Heart left ventricle (tissue), 16 donors: ENCODE data around the gene LHX4. TPM values are rescaled to one million over a fixed set of nuclear protein-coding genes. Genes with fewer than 3 reads are reported as not detected.

ENCODE experiments used
- ATAC-seq, 4 donors: fragments of 200-7000 bp; cut with Tn5 transposase; one replicate each; pipeline ENCODE4 v1.9.1; 2020 to 2022; ENCODE audit warnings: moderate library complexity in 4 of 4, mild to moderate bottlenecking in 3 of 4, moderate number of reproducible peaks in 1 of 4
- DNase-seq, 5 donors: peaks; one replicate each; pipeline ENCODE4 v3.0.0-alpha.2; 2020
- H3K27ac ChIP-seq, 12 donors: fragments of 200-600 bp; sonication (generic) in 4 of 12; one replicate each; pipeline versions ENCODE4 v1.5.0 to v1.8.0; 2016 to 2022; ENCODE audit warnings: mild to moderate bottlenecking in 2 of 12
- H3K27me3 ChIP-seq, 9 donors: fragments of 200-600 bp; sonication (generic) in 2 of 9; one replicate each; pipeline versions ENCODE4 v1.5.1 to v1.8.0; 2016 to 2022; ENCODE audit warnings: mild to moderate bottlenecking in 3 of 9
- H3K36me3 ChIP-seq, 9 donors: fragments of 200-600 bp; sonication (generic) in 2 of 9; one replicate each; pipeline versions ENCODE4 v1.5.0 to v1.8.0; 2018 to 2022; ENCODE audit warnings: mild to moderate bottlenecking in 2 of 9
- H3K4me1 ChIP-seq, 12 donors: fragments of 200-600 bp; sonication (generic) in 4 of 12; one replicate each; pipeline versions ENCODE4 v1.5.0 to v1.8.0; 2016 to 2022; ENCODE audit warnings: mild to moderate bottlenecking in 3 of 12
- H3K4me3 ChIP-seq, 12 donors: fragments of 200-600 bp; sonication (generic) in 4 of 12; one replicate each; pipeline versions ENCODE4 v1.5.0 to v1.8.0; 2017 to 2022; ENCODE audit warnings: mild to moderate bottlenecking in 9 of 12, moderate library complexity in 4 of 12
- H3K9me3 ChIP-seq, 12 donors: fragments of 200-600 bp; sonication (generic) in 4 of 12; one replicate each; pipeline versions ENCODE4 v1.5.0 to v1.8.0; 2016 to 2022; ENCODE audit warnings: mild to moderate bottlenecking in 1 of 12
- CTCF ChIP-seq, 12 donors: fragments of 200-600 bp; sonication (generic) in 4 of 12; IDR thresholded peaks; one replicate each; pipeline versions ENCODE4 v1.5.0 to v1.8.0; 2018 to 2022; ENCODE audit warnings: antibody characterized with exemption in 12 of 12, mild to moderate bottlenecking in 5 of 12
- POLR2A ChIP-seq, 2 donors: fragments of 450-650 bp; IDR thresholded peaks; one replicate each; pipeline ENCODE4 v1.6.1; 2017; ENCODE audit warnings: antibody characterized with exemption in 2 of 2, mild to moderate bottlenecking in 2 of 2, moderate library complexity in 2 of 2
- WGBS, 4 donors: extraction: QIAGEN DNeasy Blood & Tissue Kit in 2 of 4; methylation state at CpG; one replicate each; pipeline versions ENCODE4 v1.1.5 to v1.1.7; 2013 to 2018; 5-methylcytosine and 5-hydroxymethylcytosine counted together
- intact Hi-C, 10 donors: fragments of 100-400 bp; cut with DNase I; formaldehyde crosslinking; loops; one replicate each; pipeline versions ENCODE4 v1.11.1 to v1.14.2; 2022
- polyA plus RNA-seq, 2 donors: library from polyadenylated mRNA; stranded (reverse); fragments of 200-250 nt; gene quantifications; one replicate each; pipeline ENCODE4 v1.2.3, GENCODE V29; 2013
- total RNA-seq, 9 donors: library from RNA; depleted of rRNA in 2 of 9; stranded (reverse); fragments of >200 nt in 2 of 9; fragmentation: NEBNext Ultra II Directional in 3 of 9; extraction: Animal tissue kit (Norgen Biotek cat#: 25700) in 3 of 9; gene quantifications; one replicate each; pipeline versions ENCODE4 v1.1.0 to v1.2.4, GENCODE V29; 2016 to 2023
- donor health status: ischemic (EF 13 %, LVEDD 7.1; RV severe dilation, severe dysfunction).
- donor health status: healthy with polysubstance abuse.
- donor health status: DM: no; HTN: yes; CAD: no.
- donor health status: DM: no; HTN: no; CAD: no.
- donor health status: ischemic (EF 25% LVEDD 6.9; RV normal size, moderate dysfunction).
- donor health status: ischemic (EF 25% LVEDD 5.7; RV mildly dilated, moderate dysfunction).
- donor health status: healthy.
- donor health status: DM: yes; HTN: yes; CAD: no.
- donor health status: ischemic (EF 35%, LVEDD 5.7; RV mildly dilated, moderate dysfunction).
- donor health status: nonischemic (EF 11% LVEDD 7.7; RV severe dilation, severe dysfunction).
- donor health status: DM: yes; HTN: yes; CAD: no.
- donor health status: PGD.
- donor health status: ischemic (EF 29% LVEDD 5.4; RV normal size, mild dysfunction).
- donor health status: nonischemic (EF 23%, LVEDD 6.1; RV moderate dilation, normal function).

LHX4 gene
- total and polyA plus RNA-seq, 11 donors: not detected

GRCh38 chr1:180244840-180245239, 14.8 kb downstream of the LHX4 start:
- no peak for ATAC-seq
- no peak for DNase-seq
- Histone ChIP-seq H3K4me3 (no peak overlapping the region), H3K4me1 (no peaks in the 10 kb centered on the region), H3K27ac (no peak overlapping the region), H3K36me3 (no peaks in the 10 kb centered on the region), H3K9me3 (no peaks in the 10 kb centered on the region), H3K27me3 (peaks cover 4 to 66% (median 36%) of the 10 kb centered on the region in 9 donors)
- intact Hi-C loops: no loop called here
- TF ChIP-seq CTCF (IDR thresholded peaks at IDR 0.05) (no peak), POLR2A (IDR thresholded peaks at IDR 0.05) (no peak)
- 70 to 88% (median 80%) methylated on average over 6 of the region's 6 CpGs for WGBS, 4 donors

- no peak overlapping the region for H3K27ac ChIP-seq
- DNase-seq (no peak), ATAC-seq (no peak)
- TF ChIP-seq POLR2A (IDR thresholded peaks at IDR 0.05) (no peak), CTCF (IDR thresholded peaks at IDR 0.05) (no peak)
- no peak overlapping the region for H3K4me3 ChIP-seq
- no peaks in the 10 kb centered on the region for H3K36me3 ChIP-seq
- H3K9me3 ChIP-seq: no peaks in the 10 kb centered on the region
- no peaks in the 10 kb centered on the region for H3K4me1 ChIP-seq
- 91 to 98% (median 93%) methylated on average over 5 of the region's 5 CpGs for WGBS, 4 donors
- peaks cover 0 to 48% (median 19%) of the 10 kb centered on the region in 9 donors for H3K27me3 ChIP-seq
- intact Hi-C loops: no loop called here
These were observed 16.5 kb downstream of the LHX4 start for GRCh38 chr1:180246579-180246978.

GRCh38 chr1:180247061-180247460, 17.0 kb downstream of the LHX4 start:
- Histone ChIP-seq H3K27ac (no peak overlapping the region), H3K9me3 (no peaks in the 10 kb centered on the region), H3K27me3 (peaks cover 0 to 48% (median 17%) of the 10 kb centered on the region in 9 donors), H3K4me3 (no peak overlapping the region), H3K36me3 (no peaks in the 10 kb centered on the region), H3K4me1 (no peaks in the 10 kb centered on the region)
- WGBS, 4 donors: 79 to 86% (median 84%) methylated on average over 3 of the region's 3 CpGs
- ATAC-seq (no peak), DNase-seq (no peak)
- TF ChIP-seq POLR2A (IDR thresholded peaks at IDR 0.05) (no peak), CTCF (IDR thresholded peaks at IDR 0.05) (no peak)
- intact Hi-C loops: no loop called here

GRCh38 chr1:180247580-180247979, 17.5 kb downstream of the LHX4 start:
- 75 to 84% (median 81%) methylated on average over 4 of the region's 4 CpGs for WGBS, 4 donors
- Histone ChIP-seq H3K4me3 (no peak overlapping the region), H3K36me3 (no peaks in the 10 kb centered on the region), H3K27me3 (peaks cover 0 to 48% (median 17%) of the 10 kb centered on the region in 9 donors), H3K9me3 (no peaks in the 10 kb centered on the region), H3K27ac (no peak overlapping the region), H3K4me1 (no peaks in the 10 kb centered on the region)
- intact Hi-C loops: no loop called here
- TF ChIP-seq POLR2A (IDR thresholded peaks at IDR 0.05): no peak
- no peak for TF ChIP-seq CTCF (IDR thresholded peaks at IDR 0.05)
- DNase-seq (no peak), ATAC-seq (no peak)
